GM15510 (cell line): ENCODE results near the gene LMBRD1.

Experiments
- POLR2A ChIP-seq: IDR thresholded peaks from 3 replicates; pipeline ENCODE4 v1.6.1; 2011; ENCODE audit warnings: borderline replicate concordance; ENCODE audit not compliant: insufficient read length; ENCODE audit errors: extremely low read depth

LMBRD1 gene

GRCh38 chr6:69812746-69813427, 16.1 kb upstream of the LMBRD1 start:
- no peak for TF ChIP-seq POLR2A

- no peak for TF ChIP-seq POLR2A
Measured at GRCh38 chr6:69802995-69803394, 6.2 kb upstream of the LMBRD1 start.

GRCh38 chr6:69801711-69802110, 4.9 kb upstream of the LMBRD1 start:
- TF ChIP-seq POLR2A = no peak

- no peak for TF ChIP-seq POLR2A
Measured at GRCh38 chr6:69801225-69801624, 4.4 kb upstream of the LMBRD1 start.

- TF ChIP-seq POLR2A = no peak
Measured at GRCh38 chr6:69796073-69796641, 653 bp downstream of the LMBRD1 start.

GRCh38 chr6:69795469-69796072, 1.2 kb downstream of the LMBRD1 start:
- no peak for TF ChIP-seq POLR2A

- no peak for TF ChIP-seq POLR2A
Measured at GRCh38 chr6:69792292-69792691, 4.5 kb downstream of the LMBRD1 start.

- TF ChIP-seq POLR2A = no peak
Measured at GRCh38 chr6:69791065-69791471, 5.7 kb downstream of the LMBRD1 start.

GRCh38 chr6:69790629-69791028, 6.2 kb downstream of the LMBRD1 start:
- TF ChIP-seq POLR2A = no peak

- TF ChIP-seq POLR2A = no peak
Measured at GRCh38 chr6:69789578-69789977, 7.2 kb downstream of the LMBRD1 start.

GRCh38 chr6:69785697-69786096, 11.1 kb downstream of the LMBRD1 start:
- no peak for TF ChIP-seq POLR2A

GRCh38 chr6:69784595-69785377, 12.0 kb downstream of the LMBRD1 start:
- TF ChIP-seq POLR2A = no peak

GRCh38 chr6:69783108-69783507, 13.7 kb downstream of the LMBRD1 start:
- TF ChIP-seq POLR2A = no peak

GRCh38 chr6:69780585-69781178, 16.1 kb downstream of the LMBRD1 start:
- TF ChIP-seq POLR2A = no peak

- no peak for TF ChIP-seq POLR2A
Measured at GRCh38 chr6:69775941-69776340, 20.9 kb downstream of the LMBRD1 start.
